ENCODE results near the gene ZFAND3. TPM values are rescaled to one million over a fixed set of nuclear protein-coding genes. Genes with fewer than 3 reads are reported as not detected.

Gene ZFAND3
- total RNA-seq, 1 donor from 2014 or later = 32.7 TPM

DNA sequence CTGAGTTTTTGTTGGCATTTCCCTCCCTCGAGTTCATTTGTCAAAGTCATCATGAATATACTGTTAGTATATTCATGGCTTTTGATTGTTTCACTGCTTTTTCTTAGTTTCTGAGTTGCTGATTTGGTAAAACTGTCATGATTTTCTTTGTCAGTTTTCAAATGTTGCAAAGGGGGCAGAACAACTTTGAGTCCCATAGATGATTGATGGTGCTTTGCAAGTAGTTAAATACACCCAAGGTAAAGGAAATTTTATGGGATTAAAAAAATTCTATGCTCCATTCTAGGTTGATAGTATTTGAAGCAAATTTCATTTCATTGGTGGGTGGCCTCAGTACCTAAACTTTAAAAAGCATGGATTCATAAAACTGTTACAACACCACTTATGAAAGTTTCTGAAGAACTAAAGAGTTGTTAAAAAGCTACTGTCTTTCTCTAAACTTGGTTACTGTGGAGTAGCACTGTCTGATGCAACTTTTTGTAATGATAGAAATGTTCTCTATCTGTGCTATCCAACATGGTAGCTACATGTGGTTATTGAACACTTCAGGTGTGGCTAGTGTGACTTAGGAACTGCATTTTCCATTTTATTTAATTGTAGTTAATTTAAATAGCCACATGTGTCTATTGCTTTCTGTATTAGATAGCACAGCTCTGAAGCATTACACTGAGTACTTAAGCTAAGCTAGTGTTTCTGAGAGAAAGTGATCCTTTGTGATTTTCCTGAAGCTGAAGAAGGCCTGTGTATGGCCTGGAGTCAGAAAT is 153.6 kb downstream of the ZFAND3 start:
- intact Hi-C loops (cut with DNase I) = no loop called here
- no peaks in the 10 kb centered on the region for H3K27me3 ChIP-seq
- no peak for DNase-seq (ENCODE audit: low spot score in 2 of 2)
- no peak for TF ChIP-seq CTCF (IDR thresholded peaks at IDR 0.05)
- no peaks in the 10 kb centered on the region for H3K36me3 ChIP-seq
- peaks cover 0 to 11% of the 10 kb centered on the region in 2 donors for H3K4me1 ChIP-seq
- H3K9me3 ChIP-seq = peaks cover 0 to 6% of the 10 kb centered on the region in 2 donors
- H3K27ac ChIP-seq = no peak overlapping the region
- no peak overlapping the region for H3K4me3 ChIP-seq

DNA sequence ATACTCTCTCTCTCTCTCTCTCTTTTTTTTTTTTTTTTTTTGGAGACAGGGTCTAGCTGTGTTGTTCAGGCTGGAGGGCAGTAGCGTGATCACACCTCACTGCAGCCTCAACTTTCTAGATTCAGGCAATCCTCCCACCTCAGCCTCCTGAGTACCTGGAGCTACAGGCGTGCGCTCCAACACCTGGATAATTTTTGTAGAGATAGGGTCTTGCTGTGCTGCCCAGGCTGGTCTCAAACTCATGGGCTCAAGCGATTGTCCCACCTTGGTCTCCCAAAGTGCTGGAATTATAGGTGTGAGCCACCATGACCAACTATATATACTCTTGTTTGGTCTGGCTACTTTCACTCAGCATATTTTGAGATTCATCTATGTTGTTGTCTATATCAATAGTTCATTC is 154.9 kb downstream of the ZFAND3 start:
- intact Hi-C loops (cut with DNase I) = no loop called here
- Histone ChIP-seq H3K36me3 (no peaks in the 10 kb centered on the region), H3K4me3 (no peak overlapping the region), H3K9me3 (peaks cover 0 to 6% of the 10 kb centered on the region in 2 donors), H3K4me1 (peaks cover 0 to 11% of the 10 kb centered on the region in 2 donors), H3K27me3 (no peaks in the 10 kb centered on the region), H3K27ac (no peak overlapping the region)
- no peak for DNase-seq (ENCODE audit: low spot score in 2 of 2)
- no peak for TF ChIP-seq CTCF (IDR thresholded peaks at IDR 0.05)

GRCh38 chr6:37974943-37975342 is 155.4 kb downstream of the ZFAND3 start:
- TF ChIP-seq CTCF (IDR thresholded peaks at IDR 0.05) = no peak
- Histone ChIP-seq H3K27me3 (no peaks in the 10 kb centered on the region), H3K9me3 (peaks cover 0 to 6% of the 10 kb centered on the region in 2 donors), H3K4me3 (no peak overlapping the region), H3K36me3 (no peaks in the 10 kb centered on the region), H3K4me1 (peaks cover 0 to 11% of the 10 kb centered on the region in 2 donors), H3K27ac (no peak overlapping the region)
- DNase-seq (ENCODE audit: low spot score in 2 of 2) = no peak
- intact Hi-C loops (cut with DNase I) = no loop called here

- intact Hi-C loops (cut with DNase I) = no loop called here
- Histone ChIP-seq H3K4me3 (no peak overlapping the region), H3K27ac (no peak overlapping the region), H3K9me3 (peaks cover 0 to 6% of the 10 kb centered on the region in 2 donors), H3K36me3 (no peaks in the 10 kb centered on the region), H3K27me3 (no peaks in the 10 kb centered on the region), H3K4me1 (peaks cover 0 to 5% of the 10 kb centered on the region in 2 donors)
- TF ChIP-seq CTCF (IDR thresholded peaks at IDR 0.05) = no peak
- DNase-seq (ENCODE audit: low spot score in 2 of 2) = no peak
Observed at GRCh38 chr6:37977715-37978114, 158.2 kb downstream of the ZFAND3 start.

DNA sequence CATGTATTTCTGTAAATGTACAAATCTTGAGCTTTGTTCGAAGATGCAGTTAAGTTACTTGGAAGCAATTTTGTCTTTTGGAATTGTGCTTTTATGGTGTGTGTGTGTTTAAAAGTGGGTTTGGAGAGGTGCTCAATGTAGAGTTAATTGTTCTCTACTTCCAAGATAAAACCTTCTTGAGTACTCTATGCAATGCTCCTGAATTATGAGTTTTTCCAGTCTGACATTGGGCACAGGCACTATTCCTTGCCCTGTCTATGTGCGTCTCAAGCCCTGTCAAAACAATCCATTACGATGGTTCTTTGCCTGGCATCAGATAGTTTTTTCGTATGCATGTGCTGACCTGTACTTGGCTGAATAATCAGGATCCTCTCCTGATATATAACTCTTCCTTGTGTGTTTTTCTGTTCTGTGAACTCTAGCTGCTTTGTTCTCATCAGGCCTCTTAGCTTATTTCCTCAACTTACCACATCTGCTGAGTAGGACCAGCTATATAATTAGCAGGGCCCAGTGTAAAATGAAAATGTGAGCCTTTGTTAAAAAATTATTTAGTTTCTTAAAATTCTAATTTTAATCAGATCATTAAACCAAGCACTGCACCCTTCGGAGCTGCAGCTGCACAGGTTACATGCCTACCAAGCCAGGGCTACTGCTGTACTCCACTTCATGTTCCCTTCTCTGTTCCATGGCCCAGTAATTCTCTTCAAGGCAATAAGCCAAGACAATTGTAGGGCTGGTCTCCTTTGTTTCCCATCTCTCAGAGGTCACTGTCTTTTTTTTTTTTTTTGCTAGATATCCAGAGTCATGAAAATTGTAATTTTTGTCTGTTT is 160.1 kb downstream of the ZFAND3 start:
- no peak overlapping the region for H3K4me3 ChIP-seq
- TF ChIP-seq CTCF (IDR thresholded peaks at IDR 0.05) = no peak
- no peaks in the 10 kb centered on the region for H3K4me1 ChIP-seq
- H3K27ac ChIP-seq = no peak overlapping the region
- intact Hi-C loops (cut with DNase I) = no loop called here
- DNase-seq (ENCODE audit: low spot score in 2 of 2) = no peak
- peaks cover 0 to 6% of the 10 kb centered on the region in 2 donors for H3K9me3 ChIP-seq
- no peaks in the 10 kb centered on the region for H3K36me3 ChIP-seq
- no peaks in the 10 kb centered on the region for H3K27me3 ChIP-seq

Measured in ascending aorta (tissue), 2 donors.